A549 (cell line): Measurements from ENCODE around the gene RACGAP1. TPM values are rescaled to one million over a fixed set of nuclear protein-coding genes. Genes with fewer than 3 reads are reported as not detected.

ENCODE experiments used
- ATAC-seq, 2 experiments: fragments of 200-7000 bp in 1 of 2; fragments of >200 bp in 1 of 2; cut with Nextera tagmentation in 1 of 2; cut with Tn5 transposase in 1 of 2; 3 replicates each; pipeline versions ENCODE4 v1.8.0 to v1.9.1; 2018 to 2020; ENCODE audit warnings: mild to moderate bottlenecking in 1 of 2, moderate library complexity in 1 of 2
- CTCF ChIA-PET: fragments of 300-600 bp; sonication (Branson Sonifier 250); formaldehyde crosslinking; extraction: SDS; loops from one replicate; lab custom pipeline; 2021; ENCODE audit warnings: antibody characterized with exemption, inconsistent platforms; lab: Yijun Ruan, JAX
- POLR2A ChIA-PET: fragments of 350-600 bp; formaldehyde crosslinking; extraction: SDS; loops from one replicate; lab custom pipeline; 2021; ENCODE audit warnings: antibody characterized with exemption, inconsistent platforms; lab: Yijun Ruan, JAX
- DNase-seq, 2 experiments: peaks; one replicate each; pipeline versions ENCODE4 v3.0.0 to v3.0.0-alpha.2; 2011 to 2016; ENCODE audit warnings: low read depth in 1 of 2, low spot score in 1 of 2
- FAIRE-seq: peaks from 2 replicates; lab custom pipeline; 2011; peaks lifted over from hg19 to GRCh38; lab: Jason Lieb, UNC
- H3K27ac ChIP-seq, 2 experiments: fragments of >200 bp; sonication (Bioruptor Twin); formaldehyde crosslinking; 3 replicates each; pipeline ENCODE4 v1.5.1; 2016 to 2017
- H3K4me1 ChIP-seq: fragments of >200 bp; sonication (Bioruptor Twin); formaldehyde crosslinking; 3 replicates; pipeline ENCODE4 v1.6.1; 2016
- H3K4me2 ChIP-seq: fragments of >200 bp; sonication (Bioruptor Twin); formaldehyde crosslinking; 3 replicates; pipeline ENCODE4 v1.6.1; 2016
- H3K4me3 ChIP-seq: fragments of >200 bp; sonication (Bioruptor Twin); formaldehyde crosslinking; 3 replicates; pipeline ENCODE4 v1.5.1; 2016
- H3K9me3 ChIP-seq: fragments of >200 bp; sonication (Bioruptor Twin); formaldehyde crosslinking; 3 replicates; pipeline ENCODE4 v1.6.1; 2016
- CBX2 ChIP-seq: fragments of 200-600 bp; sonication (generic); IDR thresholded peaks from 2 replicates; pipeline ENCODE4 v1.6.1; 2016; ENCODE audit warnings: low read depth, mild to moderate bottlenecking, borderline replicate concordance
- CEBPB ChIP-seq, 2 experiments: fragments of >200 bp in 1 of 2; sonication (Bioruptor Twin) in 1 of 2; formaldehyde crosslinking in 1 of 2; IDR thresholded peaks; 2 replicates each; pipeline ENCODE4 v1.6.1; 2012 to 2016
- CHD2 ChIP-seq: fragments of 150-350 bp; IDR thresholded peaks from 2 replicates; pipeline ENCODE4 v1.6.1; 2014; ENCODE audit warnings: low read length; ENCODE audit not compliant: partially characterized antibody
- CHD4 ChIP-seq: fragments of 200-600 bp; sonication (generic); IDR thresholded peaks from 2 replicates; pipeline ENCODE4 v1.6.1; 2016; ENCODE audit warnings: antibody characterized with exemption, mild to moderate bottlenecking, borderline replicate concordance
- EP300 ChIP-seq, 2 experiments: fragments of >200 bp; sonication (Bioruptor Twin); formaldehyde crosslinking; IDR thresholded peaks; 2 replicates in 1 of 2; 3 replicates in 1 of 2; pipeline ENCODE4 v1.6.1; 2016 to 2017
- ESRRA ChIP-seq: fragments of 150-350 bp; IDR thresholded peaks from 2 replicates; pipeline ENCODE4 v1.6.1; 2014; ENCODE audit warnings: mild to moderate bottlenecking, low read length, borderline replicate concordance
- FOSB ChIP-seq: fragments of 250-450 bp; sonication (Bioruptor Pico); IDR thresholded peaks from 2 replicates; pipeline ENCODE4 v1.5.0; 2020; ENCODE audit warnings: mild to moderate bottlenecking, moderate library complexity
- FOXS1 ChIP-seq: fragments of 250-450 bp; sonication (Bioruptor Pico); IDR thresholded peaks from 2 replicates; pipeline ENCODE4 v1.5.0; 2020; ENCODE audit warnings: mild to moderate bottlenecking, moderate library complexity
- GATA3 ChIP-seq: IDR thresholded peaks from 2 replicates; pipeline ENCODE4 v1.6.1; 2012; ENCODE audit warnings: borderline replicate concordance
- HDAC2 ChIP-seq: fragments of 200-600 bp; sonication (generic); IDR thresholded peaks from 2 replicates; pipeline ENCODE4 v1.6.1; 2016
- HEYL ChIP-seq: fragments of 250-450 bp; sonication (Bioruptor Pico); IDR thresholded peaks from 2 replicates; pipeline ENCODE4 v1.8.0; 2021; ENCODE audit warnings: mild to moderate bottlenecking, moderate library complexity
- HOXB13 ChIP-seq: fragments of 250-450 bp; sonication (Bioruptor Pico); IDR thresholded peaks from 2 replicates; pipeline ENCODE4 v1.5.0; 2020; ENCODE audit warnings: low read depth, mild to moderate bottlenecking, moderate library complexity
- KDM1A ChIP-seq: fragments of 200-600 bp; sonication (generic); IDR thresholded peaks from 2 replicates; pipeline ENCODE4 v1.6.1; 2016; ENCODE audit warnings: low read depth, mild to moderate bottlenecking
- KDM5A ChIP-seq: fragments of 200-600 bp; sonication (generic); IDR thresholded peaks from 2 replicates; pipeline ENCODE4 v1.6.1; 2016; ENCODE audit warnings: antibody characterized with exemption, mild to moderate bottlenecking
- NFE2L2 ChIP-seq: fragments of 150-350 bp; conservative IDR thresholded peaks from 2 replicates; pipeline ENCODE4 v1.6.1; 2014; ENCODE audit warnings: low read length
- NPAS2 ChIP-seq: fragments of 250-450 bp; sonication (Bioruptor Pico); IDR thresholded peaks from 2 replicates; pipeline ENCODE4 v1.8.0; 2022; ENCODE audit warnings: mild to moderate bottlenecking, moderate library complexity, borderline replicate concordance
- PHF8 ChIP-seq: fragments of 200-600 bp; sonication (generic); IDR thresholded peaks from 2 replicates; pipeline ENCODE4 v1.6.1; 2016; ENCODE audit warnings: low read depth, mild to moderate bottlenecking, antibody characterized with exemption, moderate library complexity, borderline replicate concordance
- POLR2AphosphoS2 ChIP-seq: conservative IDR thresholded peaks from 2 replicates; pipeline ENCODE4 v1.6.1; 2012; ENCODE audit warnings: low read length, improper control_type of control experiment, inconsistent platforms
- RAD21 ChIP-seq, 2 experiments: fragments of >200 bp in 1 of 2; sonication (Bioruptor Twin) in 1 of 2; formaldehyde crosslinking in 1 of 2; IDR thresholded peaks in 1 of 2; conservative IDR thresholded peaks in 1 of 2; 2 replicates in 1 of 2; 3 replicates in 1 of 2; pipeline ENCODE4 v1.6.1; 2012 to 2018; ENCODE audit warnings: inconsistent platforms in 1 of 2
- RARB ChIP-seq: fragments of 250-450 bp; sonication (Bioruptor Pico); IDR thresholded peaks from 2 replicates; pipeline ENCODE4 v1.8.0; 2021; ENCODE audit warnings: mild to moderate bottlenecking, moderate library complexity
- RCOR1 ChIP-seq: fragments of 150-350 bp; IDR thresholded peaks from 2 replicates; pipeline ENCODE4 v1.6.1; 2014; ENCODE audit warnings: antibody characterized with exemption, low read length, low read depth
- SMC3 ChIP-seq: fragments of >200 bp; sonication (Bioruptor Twin); formaldehyde crosslinking; IDR thresholded peaks from 3 replicates; pipeline ENCODE4 v1.6.1; 2018; ENCODE audit warnings: inconsistent platforms
- TFCP2L1 ChIP-seq: fragments of 250-450 bp; sonication (Bioruptor Pico); IDR thresholded peaks from 2 replicates; pipeline ENCODE4 v1.5.0; 2021; ENCODE audit warnings: mild to moderate bottlenecking
- TP53 ChIP-seq: fragments of 250-450 bp; sonication (Bioruptor Pico); IDR thresholded peaks from 2 replicates; pipeline ENCODE4 v1.5.0; 2021; ENCODE audit warnings: mild to moderate bottlenecking, moderate library complexity
- ZFP36 ChIP-seq: fragments of 450-650 bp; IDR thresholded peaks from 2 replicates; pipeline ENCODE4 v1.6.1; 2014; ENCODE audit warnings: borderline replicate concordance; ENCODE audit not compliant: partially characterized antibody
- ZNF302 ChIP-seq: fragments of 250-450 bp; sonication (Bioruptor Pico); IDR thresholded peaks from 2 replicates; pipeline ENCODE4 v1.9.0; 2021; ENCODE audit warnings: inconsistent platforms, mild to moderate bottlenecking, moderate library complexity
- ZSCAN20 ChIP-seq: fragments of 250-450 bp; sonication (Bioruptor Pico); IDR thresholded peaks from 2 replicates; pipeline ENCODE4 v1.8.0; 2022; ENCODE audit warnings: mild to moderate bottlenecking, moderate library complexity
- WGBS: methylation state at CpG from one replicate; pipeline ENCODE4 v1.1.6; 2017; ENCODE audit errors: missing lambda C conversion rate; 5-methylcytosine and 5-hydroxymethylcytosine counted together
- polyA plus RNA-seq, 4 experiments: library from polyadenylated mRNA; depleted of rRNA in 3 of 4; stranded (reverse); fragments of >200 nt; fragmentation: RNase III in 1 of 4; extraction: RNeasy Plus Mini Kit Qiagen cat#74134 plus additional on column Dnase treatment in 1 of 4; gene quantifications; 2 replicates in 3 of 4; 3 replicates in 1 of 4; pipeline ENCODE4 v1.2.3, GENCODE V29; 2011 to 2017
- TF ChIP-seq, protein P1 (sequence below): fragments of 450-650 bp; IDR thresholded peaks from 2 replicates; pipeline ENCODE4 v1.6.1; 2014; ENCODE audit warnings: antibody characterized with exemption
- TF ChIP-seq, protein P2 (sequence below): fragments of >200 bp; sonication (Bioruptor Twin); formaldehyde crosslinking; IDR thresholded peaks from 2 replicates; pipeline ENCODE4 v1.6.1; 2016
- TF ChIP-seq, protein P3 (sequence below): IDR thresholded peaks from 2 replicates; pipeline ENCODE4 v1.6.1; 2012; ENCODE audit warnings: low read depth, borderline replicate concordance

The RACGAP1 gene
- polyA plus RNA-seq, 2 of the 4 experiments (the other 2 are of a cell fraction): 103 to 107 TPM

DNA sequence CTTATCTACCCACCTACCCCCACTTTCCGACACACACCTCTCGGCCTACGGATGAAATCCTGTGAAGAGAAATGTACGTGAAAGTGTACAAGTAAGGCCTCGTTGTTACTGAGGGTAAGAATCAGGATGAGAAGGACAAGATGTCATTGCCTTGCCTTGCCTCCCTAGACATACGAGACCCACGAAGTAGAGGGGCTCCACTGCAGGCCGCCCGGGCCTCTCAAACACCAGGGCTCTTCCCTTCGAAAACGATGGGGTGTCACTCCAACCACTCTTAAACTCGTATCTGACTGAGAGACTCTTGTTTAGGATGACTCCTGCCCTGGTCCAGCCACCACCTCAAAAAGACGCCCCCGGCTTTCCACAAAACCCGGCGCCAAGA is 498 bp downstream of the RACGAP1 start:
- Histone ChIP-seq H3K4me2 (peak overlapping the region; percentile 71), H3K4me1 (peaks cover 11% of the 10 kb centered on the region; the same call in 2 of the 3 replicates), H3K27ac (peak overlapping the region; percentile 82 to 91), H3K9me3 (no peaks in the 10 kb centered on the region), H3K4me3 (peak overlapping the region; percentile 83)
- ChIA-PET CTCF (interaction anchor here (1.5 to 2.8 kb wide), 4 partner anchors 14 to 57 kb away, joined by 4 to 16 read pairs (median 10); no protein-coding TSS in a partner anchor), POLR2A (interaction anchor here (0.6 to 1.0 kb wide), 5 partner anchors 8 to 283 kb away, joined by 3 to 5 read pairs (median 4); partner anchors contain the start of genes NCKAP5L, SMARCD1 and TMBIM6)
- TF ChIP-seq FOSB (peak; percentile 11; the same call in 1 of the 2 replicates), HEYL (CRISPR knock-in tag) (no peak), TP53 (CRISPR knock-in tag) (0 out of 2 replicates have a peak, but pooled peaks have one; percentile 61), FOXS1 (CRISPR knock-in tag) (no peak), PHF8 (0 out of 2 replicates have a peak, but pooled peaks have one; percentile 22)
- TF ChIP-seq, protein P1, sequence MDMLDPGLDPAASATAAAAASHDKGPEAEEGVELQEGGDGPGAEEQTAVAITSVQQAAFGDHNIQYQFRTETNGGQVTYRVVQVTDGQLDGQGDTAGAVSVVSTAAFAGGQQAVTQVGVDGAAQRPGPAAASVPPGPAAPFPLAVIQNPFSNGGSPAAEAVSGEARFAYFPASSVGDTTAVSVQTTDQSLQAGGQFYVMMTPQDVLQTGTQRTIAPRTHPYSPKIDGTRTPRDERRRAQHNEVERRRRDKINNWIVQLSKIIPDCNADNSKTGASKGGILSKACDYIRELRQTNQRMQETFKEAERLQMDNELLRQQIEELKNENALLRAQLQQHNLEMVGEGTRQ: no peak
- 1% methylated on average over 16 of the region's 16 CpGs for WGBS
- peak; percentile 67 to 73 for ATAC-seq
- DNase-seq: peak in 1 of 2 experiments; percentile 31
- no peak for FAIRE-seq

DNA sequence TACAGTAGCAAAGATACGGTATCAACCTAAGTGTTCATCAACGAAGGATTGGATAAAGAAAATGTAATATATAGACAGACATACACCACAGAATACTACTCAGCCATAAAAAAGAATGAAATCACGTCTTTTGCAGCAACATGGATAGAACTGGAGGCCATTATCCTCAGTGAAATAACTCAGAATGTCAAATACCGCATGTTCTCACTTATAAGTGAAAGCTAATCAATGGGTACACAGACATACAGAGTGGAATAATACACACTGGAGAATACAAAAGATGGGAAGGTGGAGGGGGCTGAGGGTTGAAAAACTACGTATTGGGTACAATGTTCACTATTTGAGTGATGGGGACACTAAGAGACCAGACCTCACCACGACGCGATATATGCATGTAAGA is 1.1 kb downstream of the RACGAP1 start:
- Histone ChIP-seq H3K4me3 (peak overlapping the region; percentile 83), H3K27ac (peak overlapping the region; percentile 82 to 91; a peak in 5 of 6 replicates), H3K4me2 (peak overlapping the region; percentile 71), H3K9me3 (no peaks in the 10 kb centered on the region), H3K4me1 (peaks cover 11% of the 10 kb centered on the region; the same call in 2 of the 3 replicates)
- ATAC-seq (no peak), DNase-seq (no peak), FAIRE-seq (no peak)
- POLR2A ChIA-PET: no interaction called here
- no peak for TF ChIP-seq RARB (CRISPR knock-in tag)
- TF ChIP-seq HOXB13 (CRISPR knock-in tag): no peak
- no peak for TF ChIP-seq RCOR1
- no peak for TF ChIP-seq NPAS2 (CRISPR knock-in tag)
- no peak for TF ChIP-seq NFE2L2
- no peak for TF ChIP-seq FOXS1 (CRISPR knock-in tag)
- TF ChIP-seq GATA3: no peak
- no peak for TF ChIP-seq HDAC2
- TF ChIP-seq CHD4: no peak
- no peak for TF ChIP-seq TFCP2L1
- TF ChIP-seq, protein P2, sequence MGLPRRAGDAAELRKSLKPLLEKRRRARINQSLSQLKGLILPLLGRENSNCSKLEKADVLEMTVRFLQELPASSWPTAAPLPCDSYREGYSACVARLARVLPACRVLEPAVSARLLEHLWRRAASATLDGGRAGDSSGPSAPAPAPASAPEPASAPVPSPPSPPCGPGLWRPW: no peak
- TF ChIP-seq ZSCAN20 (CRISPR knock-in tag): no peak
- no peak for TF ChIP-seq ESRRA
- TF ChIP-seq SMC3: no peak
- no peak for TF ChIP-seq CBX2
- WGBS: 75% methylated on average over 8 of the region's 8 CpGs
- CTCF ChIA-PET: interaction anchor here (0.5 to 2.8 kb wide), 4 partner anchors 15 to 281 kb away, joined by 3 to 16 read pairs (median 8); no protein-coding TSS in a partner anchor

DNA sequence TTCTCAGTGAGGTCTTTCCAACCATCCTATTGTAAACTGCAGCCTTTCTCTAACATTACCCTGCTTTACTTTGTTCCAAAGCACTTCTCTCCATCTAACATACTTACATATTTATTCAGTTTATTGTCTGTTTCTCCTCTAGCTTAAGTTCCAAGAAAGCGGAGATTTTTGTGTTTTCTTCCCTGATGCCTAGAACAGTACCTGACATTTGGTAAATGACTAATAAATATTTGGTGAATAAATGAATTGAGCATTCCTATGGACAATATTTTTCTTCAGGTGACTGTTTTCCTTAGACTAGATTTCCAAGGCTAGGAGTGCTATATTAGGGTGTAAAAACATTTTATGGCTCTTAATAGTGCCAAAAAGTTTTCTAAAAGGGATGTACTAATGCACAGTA is 2.4 kb downstream of the RACGAP1 start:
- DNase-seq (no peak), ATAC-seq (no peak), FAIRE-seq (no peak)
- POLR2A ChIA-PET: no interaction called here
- TF ChIP-seq, protein P2: no peak
- TF ChIP-seq RCOR1: no peak
- TF ChIP-seq POLR2AphosphoS2: no peak
- TF ChIP-seq RAD21 (conservative IDR thresholded peaks at IDR 0.05 in 1 of 2, IDR thresholded peaks at IDR 0.05 in 1 of 2): no peak
- no peak for TF ChIP-seq ZNF302 (CRISPR knock-in tag)
- no peak for TF ChIP-seq TFCP2L1
- no peak for TF ChIP-seq ZFP36
- TF ChIP-seq KDM1A: no peak
- TF ChIP-seq HOXB13 (CRISPR knock-in tag): no peak
- no peak for TF ChIP-seq KDM5A
- no peak for TF ChIP-seq RARB (CRISPR knock-in tag)
- TF ChIP-seq GATA3: no peak
- TF ChIP-seq EP300 (IDR thresholded peaks at IDR 0.05): no peak
- TF ChIP-seq CHD2: no peak
- TF ChIP-seq, protein P3, sequence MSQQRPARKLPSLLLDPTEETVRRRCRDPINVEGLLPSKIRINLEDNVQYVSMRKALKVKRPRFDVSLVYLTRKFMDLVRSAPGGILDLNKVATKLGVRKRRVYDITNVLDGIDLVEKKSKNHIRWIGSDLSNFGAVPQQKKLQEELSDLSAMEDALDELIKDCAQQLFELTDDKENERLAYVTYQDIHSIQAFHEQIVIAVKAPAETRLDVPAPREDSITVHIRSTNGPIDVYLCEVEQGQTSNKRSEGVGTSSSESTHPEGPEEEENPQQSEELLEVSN: no peak
- no peak for TF ChIP-seq CEBPB (IDR thresholded peaks at IDR 0.05)
- CTCF ChIA-PET: interaction anchor here (1.0 to 3.0 kb wide), 3 partner anchors 16 to 47 kb away, joined by 3 to 14 read pairs (median 10); no protein-coding TSS in a partner anchor
- peaks cover 15% of the 10 kb centered on the region; the same call in 2 of the 3 replicates for H3K4me1 ChIP-seq
- H3K27ac ChIP-seq: no peak overlapping the region
- no peak overlapping the region for H3K4me3 ChIP-seq
- H3K4me2 ChIP-seq: peak overlapping the region; percentile 71; the same call in 1 of the 3 replicates
- no peaks in the 10 kb centered on the region for H3K9me3 ChIP-seq
- WGBS: 98% methylated on average over 1 of the region's 1 CpG
